ENCODE measurements around the gene BCKDHB.

The BCKDHB gene

DNA sequence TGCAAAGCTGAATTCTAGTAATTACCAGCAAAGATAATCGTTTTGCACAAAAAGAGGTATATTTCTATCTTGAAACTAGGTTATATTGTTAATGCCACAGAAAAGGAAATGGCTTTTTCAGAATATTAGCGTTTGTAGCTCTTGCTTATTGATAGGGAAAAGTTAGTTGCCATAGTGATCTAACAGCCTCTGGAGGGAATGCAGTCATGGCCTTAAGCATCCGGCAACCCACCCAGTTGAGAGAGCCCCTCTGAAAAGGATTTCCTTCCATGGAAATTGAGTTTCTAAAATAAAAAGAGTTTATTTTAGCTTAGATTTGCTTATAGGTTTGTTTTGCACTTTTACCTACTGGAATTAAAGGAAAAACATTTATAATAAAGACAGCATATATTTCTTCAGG lies 224.5 kb downstream of the BCKDHB start:
- no peak for DNase-seq (ENCODE audit: low spot score)
- in situ Hi-C loops (cut with MboI; ENCODE audit: low pct_unique_long_range_greater_than_20kb, low sequenced_read_pairs, unreplicated experiment), result no loop called here
- TF ChIP-seq CTCF (IDR thresholded peaks at IDR 0.05; ENCODE audit: extremely low read depth, insufficient read depth, missing control alignments), result no peak

DNA sequence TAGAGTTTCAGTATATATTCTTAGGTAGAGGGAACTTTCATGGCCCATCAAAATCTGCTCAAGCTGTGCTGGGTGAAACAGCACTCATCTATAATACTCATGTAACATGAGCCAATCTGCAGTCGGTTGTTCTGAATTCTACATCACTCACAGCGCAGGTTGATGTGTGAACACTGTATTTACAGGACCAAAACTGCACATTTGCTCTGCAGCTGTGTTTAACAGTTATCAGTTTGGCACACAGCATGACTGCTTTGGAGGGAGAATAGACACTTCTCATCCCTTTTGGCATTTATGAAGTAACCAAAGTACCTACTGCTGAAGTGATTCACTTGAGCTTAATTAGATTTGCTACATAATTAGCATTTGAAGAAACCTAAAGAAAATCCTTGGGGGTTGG lies 225.1 kb downstream of the BCKDHB start:
- no peak for TF ChIP-seq CTCF (IDR thresholded peaks at IDR 0.05; ENCODE audit: extremely low read depth, insufficient read depth, missing control alignments)
- in situ Hi-C loops (cut with MboI; ENCODE audit: low pct_unique_long_range_greater_than_20kb, low sequenced_read_pairs, unreplicated experiment), result no loop called here
- no peak for DNase-seq (ENCODE audit: low spot score)

GRCh38 chr6:80331974-80332373 lies 225.5 kb downstream of the BCKDHB start:
- in situ Hi-C loops (cut with MboI; ENCODE audit: low pct_unique_long_range_greater_than_20kb, low sequenced_read_pairs, unreplicated experiment), result no loop called here
- TF ChIP-seq CTCF (IDR thresholded peaks at IDR 0.05; ENCODE audit: extremely low read depth, insufficient read depth, missing control alignments), result no peak
- DNase-seq (ENCODE audit: low spot score), result no peak

DNA sequence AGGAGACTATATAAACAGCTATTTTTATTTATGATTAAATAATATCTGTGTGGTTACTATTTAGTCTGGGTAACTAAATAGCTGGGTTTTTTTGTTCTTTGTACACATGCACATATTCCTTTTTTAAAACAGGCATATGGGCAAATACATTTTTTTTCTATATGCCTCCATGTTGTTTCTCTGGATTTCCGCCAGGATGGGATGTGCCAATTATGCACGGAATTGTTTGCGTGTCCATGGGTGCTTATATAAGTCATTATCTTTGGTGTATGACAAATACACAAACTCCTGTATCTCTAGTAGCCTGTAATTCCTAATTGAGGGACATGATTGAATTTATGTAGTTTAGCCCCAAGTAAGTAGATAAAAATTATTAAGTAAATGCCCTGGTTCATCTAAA lies 226.9 kb downstream of the BCKDHB start:
- TF ChIP-seq CTCF (IDR thresholded peaks at IDR 0.05; ENCODE audit: extremely low read depth, insufficient read depth, missing control alignments), result no peak
- in situ Hi-C loops (cut with MboI; ENCODE audit: low pct_unique_long_range_greater_than_20kb, low sequenced_read_pairs, unreplicated experiment), result no loop called here
- DNase-seq (ENCODE audit: low spot score), result no peak

DNA sequence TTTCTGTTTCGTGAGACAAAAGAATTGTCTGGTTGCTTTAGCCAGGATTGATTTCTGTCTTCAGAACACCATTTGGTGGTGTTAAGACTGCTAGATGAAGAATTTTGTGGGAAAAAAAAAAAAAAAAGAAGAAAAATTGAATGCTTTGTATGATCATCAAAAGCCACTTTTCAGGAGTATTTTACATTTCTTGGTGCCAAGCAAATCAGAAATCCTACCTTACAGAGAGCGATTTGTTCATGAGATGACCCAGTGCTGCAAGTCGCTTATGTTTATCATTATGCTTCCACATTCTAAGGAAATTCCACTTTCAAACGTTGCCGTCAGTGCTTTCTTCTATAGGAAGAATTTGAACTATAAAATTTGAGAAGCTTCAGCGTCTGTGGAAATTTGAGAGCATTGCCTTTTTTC lies 228.7 kb downstream of the BCKDHB start:
- no peak for DNase-seq (ENCODE audit: low spot score)
- TF ChIP-seq CTCF (IDR thresholded peaks at IDR 0.05; ENCODE audit: extremely low read depth, insufficient read depth, missing control alignments), result no peak
- in situ Hi-C loops (cut with MboI; ENCODE audit: low pct_unique_long_range_greater_than_20kb, low sequenced_read_pairs, unreplicated experiment), result no loop called here

- in situ Hi-C loops (cut with MboI; ENCODE audit: low pct_unique_long_range_greater_than_20kb, low sequenced_read_pairs, unreplicated experiment), result no loop called here
- TF ChIP-seq CTCF (IDR thresholded peaks at IDR 0.05; ENCODE audit: extremely low read depth, insufficient read depth, missing control alignments), result no peak
- DNase-seq (ENCODE audit: low spot score), result no peak
Observed at GRCh38 chr6:80336911-80337310, 230.4 kb downstream of the BCKDHB start.

Measured in GM13977 (cell line).